ENCODE data around the gene CAPN15.

DNA sequence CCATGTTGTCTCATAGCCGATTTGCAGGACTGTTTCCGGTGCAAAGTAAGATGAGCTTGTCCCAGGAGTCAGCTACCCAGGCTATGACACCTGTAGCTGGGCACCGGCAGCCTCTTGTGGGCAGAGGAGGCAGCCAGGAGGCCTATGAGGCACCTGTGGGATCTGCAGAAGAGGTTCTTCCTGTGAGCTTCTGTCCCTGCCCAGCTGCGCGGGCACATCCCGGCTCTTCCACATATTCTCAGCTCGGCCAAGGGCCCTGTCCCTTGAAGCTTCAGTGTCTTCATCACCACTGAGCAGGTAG is 21.3 kb upstream of the CAPN15 start:
- TF ChIP-seq, protein P1, sequence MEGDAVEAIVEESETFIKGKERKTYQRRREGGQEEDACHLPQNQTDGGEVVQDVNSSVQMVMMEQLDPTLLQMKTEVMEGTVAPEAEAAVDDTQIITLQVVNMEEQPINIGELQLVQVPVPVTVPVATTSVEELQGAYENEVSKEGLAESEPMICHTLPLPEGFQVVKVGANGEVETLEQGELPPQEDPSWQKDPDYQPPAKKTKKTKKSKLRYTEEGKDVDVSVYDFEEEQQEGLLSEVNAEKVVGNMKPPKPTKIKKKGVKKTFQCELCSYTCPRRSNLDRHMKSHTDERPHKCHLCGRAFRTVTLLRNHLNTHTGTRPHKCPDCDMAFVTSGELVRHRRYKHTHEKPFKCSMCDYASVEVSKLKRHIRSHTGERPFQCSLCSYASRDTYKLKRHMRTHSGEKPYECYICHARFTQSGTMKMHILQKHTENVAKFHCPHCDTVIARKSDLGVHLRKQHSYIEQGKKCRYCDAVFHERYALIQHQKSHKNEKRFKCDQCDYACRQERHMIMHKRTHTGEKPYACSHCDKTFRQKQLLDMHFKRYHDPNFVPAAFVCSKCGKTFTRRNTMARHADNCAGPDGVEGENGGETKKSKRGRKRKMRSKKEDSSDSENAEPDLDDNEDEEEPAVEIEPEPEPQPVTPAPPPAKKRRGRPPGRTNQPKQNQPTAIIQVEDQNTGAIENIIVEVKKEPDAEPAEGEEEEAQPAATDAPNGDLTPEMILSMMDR (IDR thresholded peaks at IDR 0.05) = no peak
- no peak for TF ChIP-seq POLR2A (IDR thresholded peaks at IDR 0.05)

Measured in thyroid gland (tissue), 4 donors.